Smooth muscle cell (in vitro differentiated cells): ENCODE data around the gene PROM1. TPM values are rescaled to one million over a fixed set of nuclear protein-coding genes. Genes with fewer than 3 reads are reported as not detected.

Experiments used
- DNase-seq: peaks from one replicate; lab custom pipeline; 2025; ENCODE audit not compliant: unreplicated experiment; lab: John Stamatoyannopoulos, UW
- H2AFZ ChIP-seq: fragments of 200-600 bp; sonication (generic); 2 replicates; pipeline ENCODE4 v1.6.0; 2016; ENCODE audit warnings: antibody characterized with exemption, low read depth, mild to moderate bottlenecking
- H3F3A ChIP-seq: fragments of 200-600 bp; sonication (generic); 2 replicates; pipeline ENCODE4 v1.6.0; 2017; ENCODE audit warnings: antibody characterized with exemption, low read depth
- H3K27ac ChIP-seq: fragments of 200-600 bp; sonication (generic); 2 replicates; pipeline ENCODE4 v1.5.1; 2016; ENCODE audit warnings: low read depth, mild to moderate bottlenecking
- H3K27me3 ChIP-seq: fragments of 200-600 bp; sonication (generic); 2 replicates; pipeline ENCODE4 v1.6.1; 2016; ENCODE audit warnings: low read depth, mild to moderate bottlenecking
- H3K36me3 ChIP-seq: fragments of 200-600 bp; sonication (generic); 2 replicates; pipeline ENCODE4 v1.5.1; 2016; ENCODE audit warnings: low read depth
- H3K4me1 ChIP-seq: fragments of 200-600 bp; sonication (generic); 2 replicates; pipeline ENCODE4 v1.5.1; 2016; ENCODE audit warnings: low read depth
- H3K4me2 ChIP-seq: fragments of 200-600 bp; sonication (generic); 2 replicates; pipeline ENCODE4 v1.6.0; 2016; ENCODE audit warnings: mild to moderate bottlenecking
- H3K4me3 ChIP-seq: fragments of 200-600 bp; sonication (generic); 2 replicates; pipeline ENCODE4 v1.5.1; 2016; ENCODE audit warnings: mild to moderate bottlenecking
- H3K79me2 ChIP-seq: fragments of 200-600 bp; sonication (generic); 2 replicates; pipeline ENCODE4 v1.6.0; 2016; ENCODE audit warnings: low read depth, mild to moderate bottlenecking
- H3K9ac ChIP-seq: fragments of 200-600 bp; sonication (generic); 2 replicates; pipeline ENCODE4 v1.6.0; 2016; ENCODE audit warnings: low read depth
- H3K9me3 ChIP-seq: fragments of 200-600 bp; sonication (generic); replicated peaks from 2 replicates; pipeline ENCODE4 v1.5.1; 2016; ENCODE audit warnings: low read depth
- H4K20me1 ChIP-seq: fragments of 200-600 bp; sonication (generic); 2 replicates; pipeline ENCODE4 v1.6.0; 2016; ENCODE audit warnings: low read depth
- WGBS: methylation state at CpG from one replicate; pipeline ENCODE4 v1.1.7; 2016; ENCODE audit warnings: low lambda C conversion rate; 5-methylcytosine and 5-hydroxymethylcytosine counted together
- polyA plus RNA-seq: library from polyadenylated mRNA; unstranded; fragments of >200 nt; fragmentation: Nextera tagmentation; extraction: Ambion mirVana; gene quantifications from 2 replicates; pipeline ENCODE4 v1.2.1, GENCODE V29; 2016
- total RNA-seq: library from RNA; depleted of rRNA; stranded (reverse); fragments of >200 nt; gene quantifications from 2 replicates; pipeline ENCODE4 v1.2.3, GENCODE V29; 2014
- TF ChIP-seq, protein P1 (sequence below): fragments of 200-600 bp; sonication (generic); IDR thresholded peaks from 2 replicates; pipeline ENCODE4 v1.5.1; 2017; ENCODE audit warnings: borderline replicate concordance, mild to moderate bottlenecking, antibody characterized with exemption; ENCODE audit not compliant: insufficient read depth, poor library complexity, severe bottlenecking

Gene PROM1
- total and polyA plus RNA-seq, 2 experiments from 2014 or later, result 0.56 to 1.7 TPM

DNA sequence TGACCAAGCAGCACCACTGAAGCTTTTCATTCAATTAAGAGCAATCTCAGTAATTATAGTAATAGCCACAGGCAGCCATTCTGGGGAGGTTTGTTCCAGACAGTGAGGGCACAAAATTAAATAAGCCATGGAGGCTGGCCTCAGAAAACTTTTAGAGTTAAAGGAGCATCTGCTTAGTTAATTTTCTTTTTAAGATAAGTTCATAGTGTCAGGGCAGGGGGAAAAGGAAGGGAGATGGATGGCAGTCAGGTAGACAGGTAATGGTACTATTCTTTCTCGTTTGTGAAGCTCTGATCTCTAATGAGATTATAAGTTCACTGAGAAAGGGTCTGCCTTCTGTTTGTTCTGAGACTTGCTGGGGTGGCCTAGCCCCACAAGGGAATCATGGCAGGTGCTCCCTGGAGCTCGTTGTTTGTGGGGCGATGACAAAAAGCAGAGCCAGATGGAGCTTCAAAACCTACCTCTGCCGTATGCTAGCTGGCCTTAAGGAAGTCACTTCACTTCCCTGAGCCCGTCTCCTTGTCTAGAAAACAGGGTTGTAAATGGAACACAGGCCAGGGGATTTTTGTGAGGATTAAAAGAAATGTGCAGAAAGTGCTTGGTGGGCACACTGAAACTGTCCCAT, 76.2 kb downstream of the PROM1 start:
- H3K4me2 ChIP-seq, result no peak overlapping the region
- no peak for DNase-seq
- TF ChIP-seq, protein P1, sequence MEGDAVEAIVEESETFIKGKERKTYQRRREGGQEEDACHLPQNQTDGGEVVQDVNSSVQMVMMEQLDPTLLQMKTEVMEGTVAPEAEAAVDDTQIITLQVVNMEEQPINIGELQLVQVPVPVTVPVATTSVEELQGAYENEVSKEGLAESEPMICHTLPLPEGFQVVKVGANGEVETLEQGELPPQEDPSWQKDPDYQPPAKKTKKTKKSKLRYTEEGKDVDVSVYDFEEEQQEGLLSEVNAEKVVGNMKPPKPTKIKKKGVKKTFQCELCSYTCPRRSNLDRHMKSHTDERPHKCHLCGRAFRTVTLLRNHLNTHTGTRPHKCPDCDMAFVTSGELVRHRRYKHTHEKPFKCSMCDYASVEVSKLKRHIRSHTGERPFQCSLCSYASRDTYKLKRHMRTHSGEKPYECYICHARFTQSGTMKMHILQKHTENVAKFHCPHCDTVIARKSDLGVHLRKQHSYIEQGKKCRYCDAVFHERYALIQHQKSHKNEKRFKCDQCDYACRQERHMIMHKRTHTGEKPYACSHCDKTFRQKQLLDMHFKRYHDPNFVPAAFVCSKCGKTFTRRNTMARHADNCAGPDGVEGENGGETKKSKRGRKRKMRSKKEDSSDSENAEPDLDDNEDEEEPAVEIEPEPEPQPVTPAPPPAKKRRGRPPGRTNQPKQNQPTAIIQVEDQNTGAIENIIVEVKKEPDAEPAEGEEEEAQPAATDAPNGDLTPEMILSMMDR, result no peak
- H3K27me3 ChIP-seq, result no peaks in the 10 kb centered on the region
- H3K36me3 ChIP-seq, result no peaks in the 10 kb centered on the region
- H3K9me3 ChIP-seq, result no peaks in the 10 kb centered on the region
- H3K27ac ChIP-seq, result no peak overlapping the region
- H2AFZ ChIP-seq, result no peak overlapping the region
- H3K4me3 ChIP-seq, result no peak overlapping the region
- H3K79me2 ChIP-seq, result no peaks in the 10 kb centered on the region
- no peaks in the 10 kb centered on the region for H3K4me1 ChIP-seq
- no peaks in the 10 kb centered on the region for H4K20me1 ChIP-seq
- H3K9ac ChIP-seq, result no peak overlapping the region
- 72% methylated on average over 5 of the region's 5 CpGs for WGBS
- H3F3A ChIP-seq, result no peaks in the 10 kb centered on the region

- H3K79me2 ChIP-seq, result no peaks in the 10 kb centered on the region
- no peak overlapping the region for H3K4me3 ChIP-seq
- 83% methylated on average over 6 of the region's 6 CpGs for WGBS
- no peaks in the 10 kb centered on the region for H3K9me3 ChIP-seq
- no peaks in the 10 kb centered on the region for H3F3A ChIP-seq
- no peak overlapping the region for H2AFZ ChIP-seq
- no peak overlapping the region for H3K9ac ChIP-seq
- no peaks in the 10 kb centered on the region for H3K4me1 ChIP-seq
- no peak overlapping the region for H3K27ac ChIP-seq
- H3K4me2 ChIP-seq, result no peak overlapping the region
- TF ChIP-seq, protein P1, result no peak
- H3K36me3 ChIP-seq, result no peaks in the 10 kb centered on the region
- H3K27me3 ChIP-seq, result no peaks in the 10 kb centered on the region
- DNase-seq, result no peak
- no peaks in the 10 kb centered on the region for H4K20me1 ChIP-seq
Observed at GRCh38 chr4:16006771-16007446, 76.9 kb downstream of the PROM1 start.

DNA sequence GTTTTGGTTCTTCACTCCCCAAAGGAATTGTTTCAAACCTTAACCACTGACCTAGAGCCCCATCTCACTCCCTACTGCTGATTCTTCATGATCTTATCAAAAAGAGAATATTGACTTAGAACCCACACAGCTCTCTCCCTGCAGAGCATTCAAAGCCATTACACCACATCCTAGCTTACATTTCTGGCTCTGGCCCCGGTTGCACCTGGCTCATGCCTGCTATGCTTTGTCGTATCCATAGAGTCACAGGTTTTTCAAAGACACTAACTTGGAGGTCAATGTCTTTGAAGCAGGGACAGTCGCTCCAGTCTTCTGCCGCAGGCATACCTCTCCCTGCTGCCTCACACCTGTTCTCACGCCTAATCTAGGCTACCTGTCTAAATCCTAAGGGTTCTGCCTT, 78.1 kb downstream of the PROM1 start:
- Histone ChIP-seq H3K79me2 (no peaks in the 10 kb centered on the region), H3K9ac (no peak overlapping the region), H3K27me3 (no peaks in the 10 kb centered on the region), H3F3A (no peaks in the 10 kb centered on the region), H3K4me3 (no peak overlapping the region), H3K27ac (no peak overlapping the region), H3K9me3 (no peaks in the 10 kb centered on the region), H2AFZ (no peak overlapping the region), H3K4me2 (no peak overlapping the region), H3K36me3 (no peaks in the 10 kb centered on the region), H4K20me1 (no peaks in the 10 kb centered on the region), H3K4me1 (no peaks in the 10 kb centered on the region)
- TF ChIP-seq, protein P1, result no peak
- DNase-seq, result no peak
- WGBS, result 84% methylated on average over 5 of the region's 5 CpGs

DNA sequence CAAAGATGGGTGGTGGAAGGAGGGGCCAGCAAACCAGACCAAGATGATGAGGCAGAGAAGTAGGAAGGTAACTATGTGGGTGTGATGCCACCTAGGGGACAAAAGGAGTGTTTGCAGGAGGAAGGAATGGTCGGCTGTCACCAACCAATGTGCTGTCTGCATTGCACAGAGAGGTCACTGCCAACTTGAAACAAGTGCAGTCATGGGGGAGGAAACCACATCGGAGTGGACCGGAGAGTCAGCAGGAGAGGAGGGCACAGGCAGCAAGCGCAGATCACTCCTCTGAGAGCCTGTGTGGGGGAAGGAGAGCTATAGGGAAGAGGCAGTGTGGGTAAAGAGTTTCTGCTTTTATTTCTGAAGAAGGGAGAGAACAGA, 82.4 kb downstream of the PROM1 start:
- no peaks in the 10 kb centered on the region for H3K79me2 ChIP-seq
- H3F3A ChIP-seq, result no peaks in the 10 kb centered on the region
- H3K4me1 ChIP-seq, result no peaks in the 10 kb centered on the region
- no peaks in the 10 kb centered on the region for H3K36me3 ChIP-seq
- H2AFZ ChIP-seq, result peak overlapping the region; percentile 39
- WGBS, result 14% methylated on average over 4 of the region's 4 CpGs
- peak; percentile 11 for DNase-seq
- no peak overlapping the region for H3K4me2 ChIP-seq
- no peak overlapping the region for H3K9ac ChIP-seq
- no peaks in the 10 kb centered on the region for H3K27me3 ChIP-seq
- no peak overlapping the region for H3K4me3 ChIP-seq
- no peaks in the 10 kb centered on the region for H4K20me1 ChIP-seq
- no peaks in the 10 kb centered on the region for H3K9me3 ChIP-seq
- no peak overlapping the region for H3K27ac ChIP-seq
- TF ChIP-seq, protein P1, result peak; percentile 86
